Neural progenitor cell (in vitro differentiated cells): ENCODE data around the gene TMEM63B. TPM values are rescaled to one million over a fixed set of nuclear protein-coding genes. Genes with fewer than 3 reads are reported as not detected.
A peak's percentile ranks its signal among the peaks of the same experiment; 100 is the strongest.
"Not testable (repeated sequence)": the region's sequence is repeated elsewhere in the genome, so short reads cannot be mapped to it uniquely, and the experiment has no call there.

Experiments
- DNase-seq: peaks from one replicate; pipeline ENCODE4 v3.0.0-alpha.2; 2016; ENCODE audit warnings: low spot score
- H2AFZ ChIP-seq: fragments of 200-600 bp; sonication (generic); replicated peaks from 2 replicates; pipeline ENCODE4 v1.6.1; 2016; ENCODE audit warnings: antibody characterized with exemption
- H3F3A ChIP-seq: fragments of 200-600 bp; sonication (generic); 2 replicates; pipeline ENCODE4 v1.6.1; 2016; ENCODE audit warnings: antibody characterized with exemption, low read depth
- H3K27ac ChIP-seq: fragments of 200-600 bp; sonication (generic); 2 replicates; pipeline ENCODE4 v1.5.1; 2016; ENCODE audit warnings: mild to moderate bottlenecking
- H3K27me3 ChIP-seq: fragments of 200-600 bp; sonication (generic); 2 replicates; pipeline ENCODE4 v1.6.1; 2016; ENCODE audit warnings: mild to moderate bottlenecking, moderate library complexity
- H3K36me3 ChIP-seq: fragments of 200-600 bp; sonication (generic); 2 replicates; pipeline ENCODE4 v1.5.1; 2016
- H3K4me1 ChIP-seq: fragments of 200-600 bp; sonication (generic); 2 replicates; pipeline ENCODE4 v1.6.1; 2016; ENCODE audit warnings: mixed run types
- H3K4me2 ChIP-seq: fragments of 200-600 bp; sonication (generic); 2 replicates; pipeline ENCODE4 v1.6.1; 2016
- H3K4me3 ChIP-seq: fragments of 200-600 bp; sonication (generic); 2 replicates; pipeline ENCODE4 v1.5.1; 2016
- H3K79me2 ChIP-seq: fragments of 200-600 bp; sonication (generic); 2 replicates; pipeline ENCODE4 v1.6.1; 2016; ENCODE audit warnings: low read depth
- H3K9ac ChIP-seq: fragments of 200-600 bp; sonication (generic); 2 replicates; pipeline ENCODE4 v1.6.1; 2016
- H3K9me3 ChIP-seq: fragments of 200-600 bp; sonication (generic); 2 replicates; pipeline ENCODE4 v1.5.1; 2016; ENCODE audit warnings: low read depth
- H4K20me1 ChIP-seq: fragments of 200-600 bp; sonication (generic); 2 replicates; pipeline ENCODE4 v1.6.1; 2016; ENCODE audit warnings: low read depth
- H3K27ac Mint-ChIP-seq: 3 replicates; pipeline ENCODE4 v1.8.0; 2021; ENCODE audit warnings: mixed read lengths
- H3K27me3 Mint-ChIP-seq: 2 replicates; pipeline ENCODE4 v1.8.0; 2022; ENCODE audit warnings: low read depth, mild to moderate bottlenecking, inconsistent platforms, moderate library complexity, mixed read lengths; ENCODE audit not compliant: insufficient read depth
- H3K36me3 Mint-ChIP-seq: 3 replicates; pipeline ENCODE4 v1.8.0; 2021; ENCODE audit warnings: mixed read lengths
- H3K4me1 Mint-ChIP-seq: 3 replicates; pipeline ENCODE4 v1.8.0; 2021; ENCODE audit warnings: mixed read lengths
- H3K4me3 Mint-ChIP-seq: 3 replicates; pipeline ENCODE4 v1.8.0; 2021; ENCODE audit warnings: mild to moderate bottlenecking, moderate library complexity, mixed read lengths
- H3K9me3 Mint-ChIP-seq: 3 replicates; pipeline ENCODE4 v1.8.0; 2020; ENCODE audit warnings: mixed read lengths
- CTCF ChIP-seq: fragments of 200-600 bp; sonication (generic); IDR thresholded peaks from 2 replicates; pipeline ENCODE4 v1.5.1; 2017; ENCODE audit warnings: antibody characterized with exemption, mild to moderate bottlenecking
- EZH2 ChIP-seq: fragments of 200-600 bp; sonication (generic); IDR thresholded peaks from 2 replicates; pipeline ENCODE4 v1.6.1; 2017; ENCODE audit warnings: antibody characterized with exemption, mild to moderate bottlenecking, moderate library complexity
- EZH2phosphoT487 ChIP-seq: fragments of 200-600 bp; sonication (generic); IDR thresholded peaks from 2 replicates; pipeline ENCODE4 v1.6.1; 2017; ENCODE audit warnings: antibody characterized with exemption
- total RNA-seq: library from RNA; depleted of rRNA; stranded (reverse); fragments of >200 nt; gene quantifications from 2 replicates; pipeline ENCODE4 v1.2.3, GENCODE V29; 2015; ENCODE audit warnings: low replicate concordance

TMEM63B gene
- total RNA-seq, 1 donor from 2014 or later: 25.4 TPM

- TF ChIP-seq EZH2phosphoT487 (no peak), EZH2 (no peak), CTCF (no peak)
- peaks cover 5% of the 10 kb centered on the region for H3F3A ChIP-seq
- no peaks in the 10 kb centered on the region for H3K36me3 Mint-ChIP-seq
- H3K9me3 ChIP-seq: no peaks in the 10 kb centered on the region
- no peak overlapping the region for H3K27ac ChIP-seq
- no peak overlapping the region for H3K4me3 ChIP-seq
- no peak overlapping the region for H3K4me2 ChIP-seq
- H2AFZ ChIP-seq: no peak overlapping the region
- H4K20me1 ChIP-seq: peaks cover 18% of the 10 kb centered on the region
- H3K4me3 Mint-ChIP-seq: no peak overlapping the region
- H3K9ac ChIP-seq: no peak overlapping the region
- no peak overlapping the region for H3K27ac Mint-ChIP-seq
- no peaks in the 10 kb centered on the region for H3K27me3 ChIP-seq
- no peaks in the 10 kb centered on the region for H3K79me2 ChIP-seq
- peaks cover 2% of the 10 kb centered on the region for H3K27me3 Mint-ChIP-seq
- peaks cover 2% of the 10 kb centered on the region for H3K4me1 Mint-ChIP-seq
- H3K9me3 Mint-ChIP-seq: no peaks in the 10 kb centered on the region
- H3K36me3 ChIP-seq: no peaks in the 10 kb centered on the region
- DNase-seq: no peak
- no peaks in the 10 kb centered on the region for H3K4me1 ChIP-seq
These were observed 33.5 kb upstream of the TMEM63B start for GRCh38 chr6:44093750-44094402.

- Histone ChIP-seq H3K27me3 (no peaks in the 10 kb centered on the region), H2AFZ (no peak overlapping the region), H3K27ac (no peak overlapping the region), H4K20me1 (peaks cover 15% of the 10 kb centered on the region), H3K36me3 (no peaks in the 10 kb centered on the region), H3K4me2 (no peak overlapping the region), H3K79me2 (no peaks in the 10 kb centered on the region), H3K9ac (no peak overlapping the region), H3F3A (peaks cover 5% of the 10 kb centered on the region), H3K9me3 (no peaks in the 10 kb centered on the region), H3K4me1 (no peaks in the 10 kb centered on the region), H3K4me3 (no peak overlapping the region)
- peaks cover 4% of the 10 kb centered on the region for H3K27me3 Mint-ChIP-seq
- H3K9me3 Mint-ChIP-seq: no peaks in the 10 kb centered on the region
- TF ChIP-seq EZH2phosphoT487: no peak
- TF ChIP-seq CTCF: no peak
- peak overlapping the region; percentile 8 for H3K27ac Mint-ChIP-seq
- H3K4me1 Mint-ChIP-seq: peaks cover 2% of the 10 kb centered on the region
- H3K4me3 Mint-ChIP-seq: no peak overlapping the region
- DNase-seq: no peak
- H3K36me3 Mint-ChIP-seq: peaks cover under 1% of the 10 kb centered on the region
These were observed 32.7 kb upstream of the TMEM63B start for GRCh38 chr6:44094403-44095242.

GRCh38 chr6:44095243-44095623 is 32.1 kb upstream of the TMEM63B start:
- H3K36me3 Mint-ChIP-seq, H3K27me3 Mint-ChIP-seq, H3K9me3 ChIP-seq, H2AFZ ChIP-seq, H3K9ac ChIP-seq, H3K27me3 ChIP-seq, H3K27ac ChIP-seq, H3K79me2 ChIP-seq, H3K4me3 ChIP-seq, DNase-seq, H3K4me1 Mint-ChIP-seq, H3K4me1 ChIP-seq, H3K4me2 ChIP-seq, H3F3A ChIP-seq, H3K36me3 ChIP-seq, H3K9me3 Mint-ChIP-seq, H3K4me3 Mint-ChIP-seq: not testable (repeated sequence)
- peaks cover 13% of the 10 kb centered on the region for H4K20me1 ChIP-seq
- H3K27ac Mint-ChIP-seq: peak overlapping the region; percentile 8

- Histone ChIP-seq H3K79me2 (no peaks in the 10 kb centered on the region), H3K27me3 (no peaks in the 10 kb centered on the region), H2AFZ (no peak overlapping the region), H3K9ac (no peak overlapping the region), H3K4me2 (no peak overlapping the region), H3K9me3 (no peaks in the 10 kb centered on the region), H3K4me3 (no peak overlapping the region), H3F3A (peaks cover 5% of the 10 kb centered on the region), H4K20me1 (peaks cover 17% of the 10 kb centered on the region), H3K27ac (no peak overlapping the region), H3K4me1 (no peaks in the 10 kb centered on the region), H3K36me3 (no peaks in the 10 kb centered on the region)
- H3K36me3 Mint-ChIP-seq: peaks cover 2% of the 10 kb centered on the region
- TF ChIP-seq EZH2: no peak
- TF ChIP-seq CTCF: peak; percentile 75
- peak; percentile 76 for DNase-seq
- no peaks in the 10 kb centered on the region for H3K9me3 Mint-ChIP-seq
- peaks cover 5% of the 10 kb centered on the region for H3K4me1 Mint-ChIP-seq
- no peak overlapping the region for H3K4me3 Mint-ChIP-seq
- no peak overlapping the region for H3K27ac Mint-ChIP-seq
- peaks cover 4% of the 10 kb centered on the region for H3K27me3 Mint-ChIP-seq
These were observed 30.7 kb upstream of the TMEM63B start for GRCh38 chr6:44096612-44097011.
